SK-N-SH (cell line): ENCODE results near the gene GOT1. TPM values are rescaled to one million over a fixed set of nuclear protein-coding genes. Genes with fewer than 3 reads are reported as not detected.

Source experiments
- CTCF ChIA-PET: fragments of 300-600, 350-600 bp; formaldehyde crosslinking; extraction: SDS; loops from one replicate; lab custom pipeline; 2021; lab: Yijun Ruan, JAX
- POLR2A ChIA-PET: fragments of 350-600 bp; sonication (Branson Sonifier 250); formaldehyde crosslinking; extraction: SDS; loops from one replicate; lab custom pipeline; 2020; ENCODE audit warnings: antibody characterized with exemption, inconsistent platforms; lab: Yijun Ruan, JAX
- DNase-seq: peaks from one replicate; pipeline ENCODE4 v3.0.0; 2012
- H2AFZ ChIP-seq: fragments of 200-600 bp; sonication (generic); 2 replicates; pipeline ENCODE4 v1.8.1; 2016; ENCODE audit warnings: antibody characterized with exemption, mild to moderate bottlenecking, low read depth
- H3F3A ChIP-seq: fragments of 200-600 bp; sonication (generic); replicated peaks from 2 replicates; pipeline ENCODE3; 2016; ENCODE audit warnings: antibody characterized with exemption, mild to moderate bottlenecking; ENCODE audit not compliant: insufficient read depth
- H3K27ac ChIP-seq, 2 experiments: fragments of 200-500 bp in 1 of 2; fragments of 200-600 bp in 1 of 2; sonication (Bioruptor generic) in 1 of 2; sonication (generic), shearing (Covaris generic) in 1 of 2; 2 replicates each; pipeline versions ENCODE4 v1.5.1 to v1.6.1; 2014 to 2016; ENCODE audit warnings: low read depth in 2 of 2, inconsistent platforms in 1 of 2, low read length in 1 of 2, mild to moderate bottlenecking in 1 of 2, mixed read lengths in 1 of 2
- H3K27me3 ChIP-seq: fragments of 200-600 bp; sonication (generic), shearing (Covaris generic); 2 replicates; pipeline ENCODE4 v1.6.1; 2016; ENCODE audit warnings: mixed run types; ENCODE audit not compliant: insufficient read depth
- H3K36me3 ChIP-seq, 2 experiments: fragments of 200-500 bp in 1 of 2; fragments of 200-600 bp in 1 of 2; sonication (Bioruptor generic) in 1 of 2; sonication (generic) in 1 of 2; replicated peaks in 1 of 2; 2 replicates each; pipeline versions ENCODE3 to v1.5.1; 2014 to 2016; ENCODE audit warnings: low read length in 1 of 2, mild to moderate bottlenecking in 1 of 2; ENCODE audit not compliant: insufficient read depth in 2 of 2, control insufficient read depth in 1 of 2
- H3K4me1 ChIP-seq, 2 experiments: fragments of 200-500 bp in 1 of 2; fragments of 200-600 bp in 1 of 2; sonication (Bioruptor generic) in 1 of 2; sonication (generic), shearing (Covaris generic) in 1 of 2; 2 replicates each; pipeline versions ENCODE4 v1.5.1 to v1.6.1; 2014 to 2016; ENCODE audit warnings: low read depth in 1 of 2, low read length in 1 of 2, mixed run types in 1 of 2; ENCODE audit not compliant: insufficient read depth in 2 of 2, control insufficient read depth in 1 of 2
- H3K4me2 ChIP-seq: fragments of 200-600 bp; sonication (generic), shearing (Covaris generic); 2 replicates; pipeline ENCODE4 v1.6.1; 2017; ENCODE audit warnings: mixed run types
- H3K4me3 ChIP-seq, 2 experiments: fragments of 200-500 bp in 1 of 2; fragments of 200-600 bp in 1 of 2; sonication (Bioruptor generic) in 1 of 2; sonication (generic), shearing (Covaris generic) in 1 of 2; 2 replicates each; pipeline versions ENCODE4 v1.5.1 to v1.8.1; 2014 to 2016; ENCODE audit warnings: low read depth in 2 of 2, inconsistent platforms in 1 of 2, low read length in 1 of 2, mild to moderate bottlenecking in 1 of 2, mixed read lengths in 1 of 2, moderate library complexity in 1 of 2
- H3K79me2 ChIP-seq: fragments of 200-600 bp; sonication (generic); 2 replicates; pipeline ENCODE4 v1.8.1; 2017; ENCODE audit warnings: mild to moderate bottlenecking; ENCODE audit not compliant: insufficient read depth
- H3K9ac ChIP-seq: fragments of 200-600 bp; sonication (generic); 2 replicates; pipeline ENCODE4 v1.6.1; 2017; ENCODE audit warnings: mixed run types
- H3K9me2 ChIP-seq: fragments of 200-600 bp; sonication (generic); 2 replicates; pipeline ENCODE4 v1.6.1; 2017; ENCODE audit warnings: mixed run types
- H3K9me3 ChIP-seq: fragments of 200-600 bp; sonication (generic); 2 replicates; pipeline ENCODE4 v1.6.1; 2017; ENCODE audit warnings: mixed run types, mild to moderate bottlenecking, moderate library complexity
- H4K20me1 ChIP-seq: fragments of 200-600 bp; sonication (generic); 2 replicates; pipeline ENCODE4 v1.6.1; 2017; ENCODE audit warnings: mild to moderate bottlenecking, mixed run types; ENCODE audit not compliant: insufficient read depth
- EZH2phosphoT487 ChIP-seq: fragments of 200-600 bp; sonication (generic); IDR thresholded peaks from 2 replicates; pipeline ENCODE4 v1.6.1; 2017; ENCODE audit warnings: low read depth, mixed run types, mild to moderate bottlenecking, antibody characterized with exemption, moderate library complexity, borderline replicate concordance
- GATA2 ChIP-seq: sonication (generic); formaldehyde crosslinking; IDR thresholded peaks from 2 replicates; pipeline ENCODE4 v1.5.0; 2020; ENCODE audit warnings: mild to moderate bottlenecking, missing genetic modification reagents
- JUND ChIP-seq: IDR thresholded peaks from 2 replicates; pipeline ENCODE4 v1.4.0; 2012
- MEF2A ChIP-seq: IDR thresholded peaks from 2 replicates; pipeline ENCODE4 v1.4.0; 2012; ENCODE audit warnings: low read depth, borderline replicate concordance
- NFIC ChIP-seq: IDR thresholded peaks from 2 replicates; pipeline ENCODE4 v1.4.0; 2012; ENCODE audit warnings: borderline replicate concordance
- POLR2AphosphoS5 ChIP-seq: IDR thresholded peaks from 2 replicates; pipeline ENCODE4 v1.6.1; 2012; ENCODE audit warnings: low read depth, low read length
- SMC3 ChIP-seq: IDR thresholded peaks from 2 replicates; pipeline ENCODE4 v1.6.1; 2012; ENCODE audit warnings: low read depth, low read length, improper control_type of control experiment
- TCF12 ChIP-seq: IDR thresholded peaks from 2 replicates; pipeline ENCODE4 v1.4.0; 2012
- WGBS: methylation state at CpG from one replicate; pipeline ENCODE4 v1.1.6; 2017; ENCODE audit warnings: low lambda C conversion rate; 5-methylcytosine and 5-hydroxymethylcytosine counted together
- polyA plus RNA-seq, 3 experiments: library from polyadenylated mRNA; depleted of rRNA; stranded (reverse); fragments of >200 nt; gene quantifications; 2 replicates each; pipeline ENCODE4 v1.2.3, GENCODE V29; 2012
- TF ChIP-seq, protein P1 (sequence below): IDR thresholded peaks from 2 replicates; pipeline ENCODE4 v1.6.1; 2012; ENCODE audit warnings: mild to moderate bottlenecking, low read depth, low read length, moderate library complexity

Gene GOT1
- polyA plus RNA-seq, 1 of the 3 experiments (the other 2 are of a cell fraction) = 9.8 TPM

DNA sequence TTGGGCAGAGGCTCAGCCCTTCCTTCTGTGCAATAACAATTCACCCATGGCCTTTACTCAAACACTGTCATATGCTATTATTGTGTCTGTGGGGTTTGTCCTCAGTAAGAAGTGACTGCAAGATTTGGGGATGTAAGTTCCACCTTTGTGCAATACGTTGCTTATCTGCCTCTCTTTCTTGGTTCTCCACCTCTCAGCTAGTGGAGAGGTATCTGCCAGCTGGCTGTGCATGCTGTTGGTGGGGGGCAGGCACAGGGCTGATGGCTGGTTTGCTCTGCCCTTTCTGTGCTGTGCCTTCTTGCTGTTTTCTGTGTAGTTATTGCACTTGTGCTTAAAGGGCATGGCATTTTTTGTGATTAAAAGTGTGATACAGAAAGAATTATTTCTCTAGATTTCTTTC is 65.1 kb downstream of the GOT1 start:
- Histone ChIP-seq H4K20me1 (no peaks in the 10 kb centered on the region), H3K4me1 (peaks cover 0 to 4% of the 10 kb centered on the region in 2 experiments; a peak in 1 of 4 replicates), H3K36me3 (no peaks in the 10 kb centered on the region), H3K79me2 (no peaks in the 10 kb centered on the region), H3K27ac (no peak overlapping the region), H3K9me2 (no peaks in the 10 kb centered on the region), H2AFZ (no peak overlapping the region), H3K4me2 (no peak overlapping the region), H3K9ac (no peak overlapping the region), H3K27me3 (0 out of 2 replicates have a peak, but pooled peaks cover 4% of the 10 kb centered on the region), H3F3A (no peaks in the 10 kb centered on the region), H3K9me3 (no peaks in the 10 kb centered on the region), H3K4me3 (no peak overlapping the region)
- no peak for TF ChIP-seq JUND
- TF ChIP-seq GATA2 = no peak
- TF ChIP-seq SMC3 = no peak
- TF ChIP-seq POLR2AphosphoS5 = no peak
- no peak for TF ChIP-seq NFIC
- TF ChIP-seq MEF2A = no peak
- ChIA-PET CTCF (no interaction called here), POLR2A (no interaction called here)
- DNase-seq = no peak
- 33% methylated on average over 1 of the region's 1 CpG for whole genome bisulfite sequencing

DNA sequence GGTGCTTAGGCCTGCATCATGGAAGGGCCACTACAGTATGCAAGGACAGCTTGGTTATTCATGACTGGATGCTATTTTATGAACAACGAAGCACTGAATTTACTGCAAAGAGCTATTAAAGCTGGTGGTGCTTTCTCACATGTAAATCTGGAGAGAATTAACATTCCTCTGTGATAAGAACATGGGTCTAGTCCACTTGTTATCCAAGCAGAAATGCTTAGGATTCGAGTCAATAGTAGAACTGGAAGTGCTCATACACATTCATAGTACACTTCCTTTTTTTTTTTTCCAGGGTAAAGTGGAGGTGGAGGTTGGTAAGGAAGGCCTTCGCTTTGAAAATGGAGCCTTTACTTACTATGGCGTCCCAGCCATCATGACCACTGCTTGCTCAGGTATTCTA is 66.3 kb downstream of the GOT1 start:
- WGBS = 42% methylated on average over 4 of the region's 4 CpGs
- Histone ChIP-seq H3F3A (no peaks in the 10 kb centered on the region), H3K79me2 (no peaks in the 10 kb centered on the region), H3K9ac (no peak overlapping the region), H3K36me3 (no peaks in the 10 kb centered on the region), H3K9me3 (no peaks in the 10 kb centered on the region), H3K4me3 (no peak overlapping the region), H2AFZ (no peak overlapping the region), H3K27ac (no peak overlapping the region), H3K9me2 (no peaks in the 10 kb centered on the region), H3K27me3 (0 out of 2 replicates have a peak, but pooled peaks cover 9% of the 10 kb centered on the region), H3K4me2 (no peak overlapping the region), H3K4me1 (peaks cover 0 to 4% of the 10 kb centered on the region in 2 experiments; a peak in 1 of 4 replicates), H4K20me1 (no peaks in the 10 kb centered on the region)
- ChIA-PET CTCF (interaction anchor here (0.6 kb wide), 1 partner anchor 17 kb away, joined by 3 read pairs; no protein-coding TSS in a partner anchor), POLR2A (no interaction called here)
- TF ChIP-seq, protein P1, sequence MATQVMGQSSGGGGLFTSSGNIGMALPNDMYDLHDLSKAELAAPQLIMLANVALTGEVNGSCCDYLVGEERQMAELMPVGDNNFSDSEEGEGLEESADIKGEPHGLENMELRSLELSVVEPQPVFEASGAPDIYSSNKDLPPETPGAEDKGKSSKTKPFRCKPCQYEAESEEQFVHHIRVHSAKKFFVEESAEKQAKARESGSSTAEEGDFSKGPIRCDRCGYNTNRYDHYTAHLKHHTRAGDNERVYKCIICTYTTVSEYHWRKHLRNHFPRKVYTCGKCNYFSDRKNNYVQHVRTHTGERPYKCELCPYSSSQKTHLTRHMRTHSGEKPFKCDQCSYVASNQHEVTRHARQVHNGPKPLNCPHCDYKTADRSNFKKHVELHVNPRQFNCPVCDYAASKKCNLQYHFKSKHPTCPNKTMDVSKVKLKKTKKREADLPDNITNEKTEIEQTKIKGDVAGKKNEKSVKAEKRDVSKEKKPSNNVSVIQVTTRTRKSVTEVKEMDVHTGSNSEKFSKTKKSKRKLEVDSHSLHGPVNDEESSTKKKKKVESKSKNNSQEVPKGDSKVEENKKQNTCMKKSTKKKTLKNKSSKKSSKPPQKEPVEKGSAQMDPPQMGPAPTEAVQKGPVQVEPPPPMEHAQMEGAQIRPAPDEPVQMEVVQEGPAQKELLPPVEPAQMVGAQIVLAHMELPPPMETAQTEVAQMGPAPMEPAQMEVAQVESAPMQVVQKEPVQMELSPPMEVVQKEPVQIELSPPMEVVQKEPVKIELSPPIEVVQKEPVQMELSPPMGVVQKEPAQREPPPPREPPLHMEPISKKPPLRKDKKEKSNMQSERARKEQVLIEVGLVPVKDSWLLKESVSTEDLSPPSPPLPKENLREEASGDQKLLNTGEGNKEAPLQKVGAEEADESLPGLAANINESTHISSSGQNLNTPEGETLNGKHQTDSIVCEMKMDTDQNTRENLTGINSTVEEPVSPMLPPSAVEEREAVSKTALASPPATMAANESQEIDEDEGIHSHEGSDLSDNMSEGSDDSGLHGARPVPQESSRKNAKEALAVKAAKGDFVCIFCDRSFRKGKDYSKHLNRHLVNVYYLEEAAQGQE = no peak
- TF ChIP-seq EZH2phosphoT487 = no peak
- TF ChIP-seq TCF12 = peak; percentile 51; the same call in 1 of the 2 replicates
- TF ChIP-seq, all 33 proteins: peak for 1
- DNase-seq = no peak
